ENCODE measurements around the gene YTHDC1. TPM values are rescaled to one million over a fixed set of nuclear protein-coding genes. Genes with fewer than 3 reads are reported as not detected.

The YTHDC1 gene
- total and polyA plus RNA-seq, 2 of the 4 experiments (the other 2 are of a cell fraction) = 31.9 to 32.7 TPM

GRCh38 chr4:68316193-68316969 is 33.5 kb downstream of the YTHDC1 start:
- in situ Hi-C loops (cut with MboI; ENCODE audit: low sequenced_read_pairs) = no loop called here
- BruUV-seq (replicated peaks) = no TSS peak
- no peak for TF ChIP-seq POLR2A (IDR thresholded peaks at IDR 0.05; ENCODE audit: low read depth, low read length)
- TF ChIP-seq, protein P1, sequence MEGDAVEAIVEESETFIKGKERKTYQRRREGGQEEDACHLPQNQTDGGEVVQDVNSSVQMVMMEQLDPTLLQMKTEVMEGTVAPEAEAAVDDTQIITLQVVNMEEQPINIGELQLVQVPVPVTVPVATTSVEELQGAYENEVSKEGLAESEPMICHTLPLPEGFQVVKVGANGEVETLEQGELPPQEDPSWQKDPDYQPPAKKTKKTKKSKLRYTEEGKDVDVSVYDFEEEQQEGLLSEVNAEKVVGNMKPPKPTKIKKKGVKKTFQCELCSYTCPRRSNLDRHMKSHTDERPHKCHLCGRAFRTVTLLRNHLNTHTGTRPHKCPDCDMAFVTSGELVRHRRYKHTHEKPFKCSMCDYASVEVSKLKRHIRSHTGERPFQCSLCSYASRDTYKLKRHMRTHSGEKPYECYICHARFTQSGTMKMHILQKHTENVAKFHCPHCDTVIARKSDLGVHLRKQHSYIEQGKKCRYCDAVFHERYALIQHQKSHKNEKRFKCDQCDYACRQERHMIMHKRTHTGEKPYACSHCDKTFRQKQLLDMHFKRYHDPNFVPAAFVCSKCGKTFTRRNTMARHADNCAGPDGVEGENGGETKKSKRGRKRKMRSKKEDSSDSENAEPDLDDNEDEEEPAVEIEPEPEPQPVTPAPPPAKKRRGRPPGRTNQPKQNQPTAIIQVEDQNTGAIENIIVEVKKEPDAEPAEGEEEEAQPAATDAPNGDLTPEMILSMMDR (conservative IDR thresholded peaks at IDR 0.05; ENCODE audit: low read depth, low read length) = no peak
- TF ChIP-seq NFE2L2 (IDR thresholded peaks at IDR 0.05; ENCODE audit: low read depth, low read length) = no peak
- no peak for TF ChIP-seq MAZ (IDR thresholded peaks at IDR 0.05; ENCODE audit: borderline replicate concordance, low read depth, low read length)
- TF ChIP-seq RFX5 (IDR thresholded peaks at IDR 0.05; ENCODE audit: low read depth, low read length) = no peak
- no peak for TF ChIP-seq USF2 (IDR thresholded peaks at IDR 0.05; ENCODE audit: low read depth, low read length)
- no peak for TF ChIP-seq CHD1 (IDR thresholded peaks at IDR 0.05; ENCODE audit: low read depth, low read length)
- no peak overlapping the region for H2BK15ac ChIP-seq (ENCODE audit: low read depth, low read length)
- no peak overlapping the region for H3K18ac ChIP-seq (ENCODE audit: low read depth, low read length)
- H2BK20ac ChIP-seq (ENCODE audit: low read depth, low read length) = no peak overlapping the region
- H2AK9ac ChIP-seq (replicated peaks; ENCODE audit: low read depth, low read length, poor library complexity) = no peak overlapping the region
- H3K27ac ChIP-seq (ENCODE audit: insufficient read depth, low read length) = no peak overlapping the region
- H2BK120ac ChIP-seq (ENCODE audit: low read depth, low read length) = no peak overlapping the region
- no peak overlapping the region for H3K4me3 ChIP-seq (ENCODE audit: insufficient read depth, low read depth, low read length)
- peaks cover under 1 to 4% of the 10 kb centered on the region in 2 experiments; a peak in 3 of 4 replicates for H3K79me1 ChIP-seq (ENCODE audit: low read depth in 1 of 2, low read length in 2 of 2)
- POLR2A ChIA-PET (ENCODE audit: unreplicated experiment) = no interaction called here
- ATAC-seq (ENCODE audit: low read depth) (no peak), DNase-seq (no peak)
- H3K56ac ChIP-seq (ENCODE audit: extremely low read depth, insufficient read depth, low read length) = no peak overlapping the region
- H3K4ac ChIP-seq (ENCODE audit: low read depth, low read length) = no peak overlapping the region
- H4K91ac ChIP-seq (ENCODE audit: insufficient read depth, low read depth, low read length) = no peak overlapping the region
- CTCF ChIA-PET = no interaction called here
- no peaks in the 10 kb centered on the region for H3K27me3 ChIP-seq (ENCODE audit: control insufficient read depth, insufficient read depth, low read length)
- H4K5ac ChIP-seq (ENCODE audit: low read depth, low read length) = no peak overlapping the region
- peaks cover 28% of the 10 kb centered on the region for H3K36me3 ChIP-seq (ENCODE audit: control insufficient read depth, insufficient read depth, low read length)
- WGBS, 2 experiments (ENCODE audit: extremely low coverage in 2 of 2, insufficient read length in 1 of 2) = no CpG with 5 or more reads among the region's 5 CpGs
- H3K4me2 ChIP-seq (ENCODE audit: low read depth, low read length) = no peak overlapping the region
- dilution Hi-C loops (cut with HindIII; ENCODE audit: low sequenced_read_pairs, unreplicated experiment) = no loop called here
- H2AFZ ChIP-seq (replicated peaks; ENCODE audit: low read length, poor library complexity) = no peak overlapping the region
- no peak overlapping the region for H2BK5ac ChIP-seq (ENCODE audit: low read depth, low read length, poor library complexity, severe bottlenecking)
- H3K9me3 ChIP-seq (ENCODE audit: control insufficient read depth, insufficient read depth, low read length) = no peaks in the 10 kb centered on the region
- no peak overlapping the region for H4K8ac ChIP-seq (ENCODE audit: low read depth in 2 of 2, low read length in 2 of 2)
- H3K14ac ChIP-seq (replicated peaks; ENCODE audit: low read depth, low read length) = no peak overlapping the region
- H3K9me1 ChIP-seq (ENCODE audit: insufficient read depth, low read length) = peaks cover 5% of the 10 kb centered on the region; the same call in 1 of the 2 replicates
- intact Hi-C loops (cut with micrococcal nuclease) = no loop called here
- H3K4me1 ChIP-seq (ENCODE audit: control insufficient read depth, insufficient read depth, low read length) = no peaks in the 10 kb centered on the region; the same call in 1 of the 2 replicates
- H4K20me1 ChIP-seq (ENCODE audit: insufficient read depth, low read length) = no peaks in the 10 kb centered on the region; the same call in 1 of the 2 replicates
- H3K23ac ChIP-seq (ENCODE audit: low read depth, low read length) = no peak overlapping the region
- no peak overlapping the region for H3K9ac ChIP-seq (ENCODE audit: low read depth, low read length)
- no peak overlapping the region for H2AK5ac ChIP-seq (ENCODE audit: low read depth, low read length)

Measured in IMR-90 (cell line).